Measurements from ENCODE around the gene KRT33B. TPM values are rescaled to one million over a fixed set of nuclear protein-coding genes. Genes with fewer than 3 reads are reported as not detected.

KRT33B gene
- total RNA-seq (2016; rRNA removed; fragmentation: Illumina TruSeq; extraction: Trizol) (not detected in 2 replicates), polyA plus RNA-seq (2011; rRNA removed) (not detected in 2 replicates), polyA minus RNA-seq (2011; rRNA and poly(A)+ RNA removed; ENCODE audit: low replicate concordance) (0.16 TPM in 1 of 2 replicates, not detected in the other), Bru-seq, nascent RNA (not detected), BruChase-seq, experiment 1, labeled RNA remaining after a 6-hour chase (not detected), BruChase-seq, experiment 2, labeled RNA remaining after a 2-hour chase (not detected)
- total RNA-seq (2016; cell fraction: cytosol; rRNA removed; fragmentation: Illumina TruSeq; extraction: Trizol; ENCODE audit: low read depth) = not detected in 2 replicates
- not detected in 2 replicates for total RNA-seq (2016; cell fraction: insoluble cytoplasmic fraction; rRNA removed; fragmentation: Illumina TruSeq; extraction: Trizol)
- not detected in 2 replicates for total RNA-seq (2016; cell fraction: membrane; rRNA removed; fragmentation: Illumina TruSeq; extraction: Trizol)
- total RNA-seq (2016; cell fraction: nucleus; rRNA removed; fragmentation: Illumina TruSeq; extraction: Trizol) = not detected in 2 replicates
- polyA plus RNA-seq (2011; cell fraction: cytosol; rRNA removed) = not detected in 2 replicates
- not detected in 2 replicates for polyA plus RNA-seq (2011; cell fraction: nucleus; rRNA removed)
- not detected in 2 replicates for polyA plus RNA-seq (2012)
- not detected in 2 replicates for polyA plus RNA-seq (2016; cell fraction: cytosol; fragmentation: Illumina TruSeq; extraction: Trizol; ENCODE audit: low read depth)
- not detected in 2 replicates for polyA plus RNA-seq (2016; cell fraction: insoluble cytoplasmic fraction; fragmentation: Illumina TruSeq; extraction: Trizol; ENCODE audit: low read depth)
- not detected in 2 replicates for polyA plus RNA-seq (2016; cell fraction: membrane; fragmentation: Illumina TruSeq; extraction: Trizol; ENCODE audit: low read depth)
- not detected in 2 replicates for polyA plus RNA-seq (2016; cell fraction: nucleus; fragmentation: Illumina TruSeq; extraction: Trizol; ENCODE audit: insufficient read depth, low read depth)
- polyA minus RNA-seq (2011; cell fraction: cytosol; rRNA and poly(A)+ RNA removed) = not detected in 2 replicates
- not detected in 2 replicates for polyA minus RNA-seq (2011; cell fraction: nucleus; rRNA and poly(A)+ RNA removed)
- long read RNA-seq, experiment 1 = 0 reads
- long read RNA-seq, experiment 2 = 0 reads

GRCh38 chr17:41369713-41370112 lies at the start of gene KRT33B:
KRT33B (minus strand) TSS chr17:41369813; CDS start chr17:41369750, 63 bp downstream.
- in situ Hi-C loops (cut with HindIII; ENCODE audit: extremely low pct_ligation_motif_present, low pct_unique_long_range_greater_than_20kb) = no loop called here
- intact Hi-C loops (cut with micrococcal nuclease; ENCODE audit: unreplicated experiment) = no loop called here
- TF ChIP-seq GPN1 (CRISPR knock-in tag; IDR thresholded peaks at IDR 0.05; ENCODE audit: borderline replicate concordance) (no peak), PAWR (CRISPR knock-in tag; IDR thresholded peaks at IDR 0.05; ENCODE audit: borderline replicate concordance) (no peak), THAP11 (CRISPR knock-in tag; IDR thresholded peaks at IDR 0.05) (no peak), ZNF619 (CRISPR knock-in tag; IDR thresholded peaks at IDR 0.05) (no peak), ZIK1 (CRISPR knock-in tag; IDR thresholded peaks at IDR 0.05; ENCODE audit: borderline replicate concordance, low read depth) (no peak), ATF2 (CRISPR knock-in tag; IDR thresholded peaks at IDR 0.05) (no peak), ISX (CRISPR knock-in tag; conservative IDR thresholded peaks at IDR 0.05) (no peak), SMAD9 (CRISPR knock-in tag; IDR thresholded peaks at IDR 0.05) (no peak), ZNF878 (CRISPR knock-in tag; IDR thresholded peaks at IDR 0.05) (no peak), ZNF207 (IDR thresholded peaks at IDR 0.05; ENCODE audit: borderline replicate concordance) (no peak), SNRNP70 (IDR thresholded peaks at IDR 0.05; ENCODE audit: low read depth, low read length) (no peak), ZEB1 (IDR thresholded peaks at IDR 0.05; ENCODE audit: insufficient replicate concordance, low read depth) (no peak), PAXIP1 (CRISPR knock-in tag; conservative IDR thresholded peaks at IDR 0.05) (no peak), ZNF780A (CRISPR knock-in tag; IDR thresholded peaks at IDR 0.05) (no peak), POLR2A (IDR thresholded peaks at IDR 0.05; ENCODE audit: insufficient read depth in 1 of 2, low read depth in 2 of 2, low read length in 2 of 2) (no peak)
- TF ChIP-seq, protein P1, sequence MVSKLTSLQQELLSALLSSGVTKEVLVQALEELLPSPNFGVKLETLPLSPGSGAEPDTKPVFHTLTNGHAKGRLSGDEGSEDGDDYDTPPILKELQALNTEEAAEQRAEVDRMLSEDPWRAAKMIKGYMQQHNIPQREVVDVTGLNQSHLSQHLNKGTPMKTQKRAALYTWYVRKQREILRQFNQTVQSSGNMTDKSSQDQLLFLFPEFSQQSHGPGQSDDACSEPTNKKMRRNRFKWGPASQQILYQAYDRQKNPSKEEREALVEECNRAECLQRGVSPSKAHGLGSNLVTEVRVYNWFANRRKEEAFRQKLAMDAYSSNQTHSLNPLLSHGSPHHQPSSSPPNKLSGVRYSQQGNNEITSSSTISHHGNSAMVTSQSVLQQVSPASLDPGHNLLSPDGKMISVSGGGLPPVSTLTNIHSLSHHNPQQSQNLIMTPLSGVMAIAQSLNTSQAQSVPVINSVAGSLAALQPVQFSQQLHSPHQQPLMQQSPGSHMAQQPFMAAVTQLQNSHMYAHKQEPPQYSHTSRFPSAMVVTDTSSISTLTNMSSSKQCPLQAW (CRISPR knock-in tag; IDR thresholded peaks at IDR 0.05) = no peak

More at GRCh38 chr17:41369713-41370112, at the start of gene KRT33B:
- no peak within 1 kb of the TSS for H2AFZ ChIP-seq (ENCODE audit: low read length)
- WGBS (ENCODE audit: low lambda C conversion rate) = 100% methylated on average over 1 of the region's 1 CpG
- ChIA-PET POLR2A (no interaction called here), CTCF (ENCODE audit: low intra/inter-chr PET ratio, low total read pairs) (no interaction called here)
- H3K4me1 ChIP-seq (ENCODE audit: insufficient read depth, low read length) = no peaks in the 10 kb centered on the region
- 0 out of 5 replicates have a peak, but pooled peaks cover 0 to 4% of the 10 kb centered on the region in 2 experiments for H3K27me3 ChIP-seq (ENCODE audit: control insufficient read depth in 1 of 2, insufficient read depth in 2 of 2, low read length in 2 of 2)
- H3K9me3 ChIP-seq (ENCODE audit: low read length) = no peaks in the 10 kb centered on the region
- no peaks in the 10 kb centered on the region for H3K36me3 ChIP-seq (replicated peaks in 1 of 2; ENCODE audit: control insufficient read depth in 1 of 2, insufficient read depth in 2 of 2, low read length in 2 of 2)
- H3K27ac ChIP-seq (ENCODE audit: extremely low read length, insufficient read depth, low read length) = no peak within 1 kb of the TSS
- no peak for ATAC-seq
- H4K20me1 ChIP-seq (ENCODE audit: insufficient read depth, low read length) = no peaks in the 10 kb centered on the region
- DNase-seq (ENCODE audit: low spot score) = no peak
- no peak within 1 kb of the TSS for H3K4me2 ChIP-seq (ENCODE audit: low read depth, low read length)
- H3K4me3 ChIP-seq (replicated peaks in 1 of 3; ENCODE audit: insufficient read depth in 1 of 3, low read depth in 2 of 3, low read length in 3 of 3) = no peak within 1 kb of the TSS
- FAIRE-seq = no peak
- no peaks in the 10 kb centered on the region for H3K79me2 ChIP-seq (ENCODE audit: insufficient read depth, low read length)
- no TSS peak for BruUV-seq (replicated peaks)
- no peak within 1 kb of the TSS for H3K9ac ChIP-seq (ENCODE audit: insufficient read depth, low read depth, low read length)
